GM23248 (cell line): ENCODE results near the gene CGREF1.

ENCODE experiments used
- EZH2 ChIP-seq: fragments of 200-600 bp; sonication (generic); IDR thresholded peaks from 2 replicates; pipeline ENCODE4 v1.6.1; 2018; ENCODE audit warnings: antibody characterized with exemption, mild to moderate bottlenecking; ENCODE audit not compliant: insufficient read depth, poor library complexity, severe bottlenecking
- EZH2phosphoT487 ChIP-seq: fragments of 200-600 bp; sonication (generic); IDR thresholded peaks from 2 replicates; pipeline ENCODE4 v1.6.1; 2018; ENCODE audit warnings: antibody characterized with exemption, moderate library complexity, mild to moderate bottlenecking, low read depth; ENCODE audit not compliant: insufficient read depth

DNA sequence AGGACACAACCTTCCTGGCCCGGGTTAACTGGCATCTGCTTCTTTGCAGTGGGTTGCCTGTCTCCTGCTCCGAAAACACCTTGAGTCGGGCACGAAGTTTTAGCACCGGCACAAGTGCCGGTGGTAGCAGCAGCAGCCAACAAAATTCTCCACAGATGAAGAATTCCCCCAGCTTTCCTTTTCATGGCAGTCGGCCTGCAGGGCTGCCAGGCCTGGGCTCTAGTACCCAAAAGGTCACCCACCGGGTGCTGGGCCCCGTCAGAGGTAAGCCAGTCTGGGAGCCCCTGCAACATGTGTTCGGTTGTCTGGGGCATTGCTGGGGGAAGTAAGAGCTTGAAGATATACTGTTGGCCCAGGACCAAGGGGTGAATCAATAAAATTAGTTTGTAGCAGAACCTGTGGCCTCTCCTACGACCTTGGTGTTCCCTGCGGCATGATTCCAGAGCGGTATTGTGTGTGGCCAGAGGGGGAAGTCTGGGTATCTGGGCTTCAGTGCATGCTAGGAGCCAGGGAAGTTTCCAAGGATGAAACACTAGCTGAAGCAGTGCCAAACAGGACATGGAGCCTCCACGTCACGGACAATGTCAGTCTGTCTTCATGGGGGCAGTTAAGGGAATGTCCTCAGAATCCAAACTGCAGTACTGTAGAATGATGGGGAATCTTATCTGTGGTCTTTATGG lies 59.6 kb downstream of the CGREF1 start:
- TF ChIP-seq EZH2 (no peak), EZH2phosphoT487 (no peak)
